Gastrocnemius medialis (tissue), 4 donors: ENCODE measurements around the gene RNU4-1. TPM values are rescaled to one million over a fixed set of nuclear protein-coding genes. Genes with fewer than 3 reads are reported as not detected.

Experiments
- ATAC-seq, 2 donors: fragments of 150-250 bp; one replicate each; pipeline ENCODE4 v1.9.1; 2016
- DNase-seq, 2 donors: peaks; one replicate each; pipeline ENCODE4 v3.0.0-alpha.2; 2019
- H3K27ac ChIP-seq, 4 donors: fragments of 200-600 bp; sonication (generic); 1 replicate in 1 of 4; 2 replicates in 3 of 4; pipeline ENCODE4 v1.5.1; 2016 to 2018; ENCODE audit warnings: mild to moderate bottlenecking in 2 of 4, moderate library complexity in 1 of 4
- H3K27me3 ChIP-seq, 3 donors: fragments of 200-600 bp; sonication (generic) in 2 of 3; 1 replicate in 1 of 3; 2 replicates in 2 of 3; pipeline versions ENCODE4 v1.5.1 to v1.6.0; 2016 to 2019; ENCODE audit warnings: mild to moderate bottlenecking in 1 of 3, moderate library complexity in 1 of 3
- H3K36me3 ChIP-seq, 2 donors: fragments of 200-600 bp; sonication (generic) in 1 of 2; one replicate each; pipeline ENCODE4 v1.5.1; 2017 to 2018
- H3K4me1 ChIP-seq, 2 donors: fragments of 200-600 bp; sonication (generic) in 1 of 2; one replicate each; pipeline ENCODE4 v1.5.1; 2016 to 2017; ENCODE audit warnings: mild to moderate bottlenecking in 2 of 2
- H3K4me3 ChIP-seq, 4 donors: fragments of 200-600 bp; sonication (generic) in 3 of 4; 1 replicate in 1 of 4; 2 replicates in 3 of 4; pipeline ENCODE4 v1.5.1; 2016 to 2019; ENCODE audit warnings: mild to moderate bottlenecking in 2 of 4
- H3K9me3 ChIP-seq, 3 donors: fragments of 200-600 bp; sonication (generic) in 2 of 3; 1 replicate in 1 of 3; 2 replicates in 2 of 3; pipeline ENCODE4 v1.5.1; 2016 to 2019
- CTCF ChIP-seq, 5 experiments: fragments of 450-650 bp in 3 of 5; fragments of 200-600 bp in 2 of 5; sonication (generic) in 2 of 5; IDR thresholded peaks in 4 of 5; conservative IDR thresholded peaks in 1 of 5; 1 replicate in 4 of 5; 2 replicates in 1 of 5; pipeline ENCODE4 v1.5.1; 2016 to 2019; ENCODE audit warnings: antibody characterized with exemption in 5 of 5, mild to moderate bottlenecking in 3 of 5, moderate library complexity in 3 of 5
- POLR2A ChIP-seq, 2 donors: fragments of 450-650 bp; IDR thresholded peaks; one replicate each; pipeline ENCODE4 v1.6.1; 2017; ENCODE audit warnings: antibody characterized with exemption in 2 of 2, mild to moderate bottlenecking in 2 of 2, moderate library complexity in 2 of 2
- in situ Hi-C, 4 donors: fragments of 200-750 bp; cut with MboI; loops; one replicate each; pipeline versions ENCODE4 v1.15.0 to v1.8.0; 2017; ENCODE audit warnings: low sequenced_read_pairs in 4 of 4
- intact Hi-C: fragments of 100-400 bp; cut with DNase I; formaldehyde crosslinking; loops from one replicate; pipeline ENCODE4 v1.15.1; 2023; ENCODE audit warnings: low total_unique reads
- total RNA-seq, 4 donors: library from RNA; depleted of rRNA; stranded (reverse); fragments of >200 nt; gene quantifications; one replicate each; pipeline versions ENCODE4 v1.1.0 to v1.2.3, GENCODE V29; 2016

The RNU4-1 gene
- total RNA-seq, 4 donors from 2014 or later = under 0.01 TPM; not detected in 3

DNA sequence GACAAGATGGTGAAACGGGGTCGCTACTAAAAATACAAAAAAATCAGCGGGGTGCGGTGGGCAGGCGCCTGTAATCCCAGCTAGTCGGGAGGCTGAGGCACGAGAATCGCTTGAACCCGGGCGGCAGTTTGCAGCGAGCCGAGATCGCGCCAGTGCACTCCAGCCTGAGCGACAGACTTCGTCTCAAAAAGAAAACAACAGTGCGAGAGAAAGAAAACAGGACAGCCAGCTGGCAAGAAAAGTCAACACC, 701 bp downstream of the RNU4-1 start:
- no peaks in the 10 kb centered on the region for H3K27me3 ChIP-seq
- ATAC-seq (peak; percentile 4 to 6), DNase-seq (no peak)
- no peak for TF ChIP-seq CTCF (IDR thresholded peaks at IDR 0.05 in 4 of 5, conservative IDR thresholded peaks at IDR 0.05 in 1 of 5)
- no peak for TF ChIP-seq POLR2A (IDR thresholded peaks at IDR 0.05)
- no peaks in the 10 kb centered on the region for H3K36me3 ChIP-seq
- peak overlapping the region; percentile 55 to 84 (median 78) for H3K4me3 ChIP-seq
- H3K27ac ChIP-seq = peak overlapping the region; percentile 92 to 97 (median 96)
- intact Hi-C loops (loop anchor here (2.0 to 10.0 kb wide), 5 partner anchors 28 to 1335 kb away; partner anchors contain the start of genes ORAI1, PXN, RAB35 and RPLP0), in situ Hi-C loops (no loop called here)
- peaks cover 0 to 5% of the 10 kb centered on the region in 2 donors for H3K4me1 ChIP-seq
- H3K9me3 ChIP-seq = no peaks in the 10 kb centered on the region

- intact Hi-C loops = loop anchor here (1.0 to 10.0 kb wide), 4 partner anchors 60 to 1337 kb away; partner anchors contain the start of genes ORAI1, RAB35 and SPPL3
Observed at GRCh38 chr12:120290609-120291305, 2.3 kb downstream of the RNU4-1 start.

GRCh38 chr12:120287491-120287890, 5.5 kb downstream of the RNU4-1 start:
- Histone ChIP-seq H3K27ac (no peak overlapping the region), H3K4me3 (no peak overlapping the region), H3K4me1 (no peaks in the 10 kb centered on the region), H3K36me3 (no peaks in the 10 kb centered on the region), H3K9me3 (no peaks in the 10 kb centered on the region), H3K27me3 (no peaks in the 10 kb centered on the region)
- in situ Hi-C loops (no loop called here), intact Hi-C loops (no loop called here)
- ATAC-seq (no peak), DNase-seq (no peak)
- TF ChIP-seq CTCF (IDR thresholded peaks at IDR 0.05 in 4 of 5, conservative IDR thresholded peaks at IDR 0.05 in 1 of 5) (no peak), POLR2A (IDR thresholded peaks at IDR 0.05) (no peak)

More at GRCh38 chr12:120290609-120291305, 2.3 kb downstream of the RNU4-1 start:
- peak in 1 of 2 donors; percentile 5 for ATAC-seq
- in situ Hi-C loops = no loop called here
- Histone ChIP-seq H3K27ac (peak overlapping the region; percentile 92 to 97 (median 96)), H3K4me1 (peaks cover 0 to 5% of the 10 kb centered on the region in 2 donors), H3K36me3 (no peaks in the 10 kb centered on the region), H3K27me3 (no peaks in the 10 kb centered on the region), H3K9me3 (no peaks in the 10 kb centered on the region), H3K4me3 (peak overlapping the region; percentile 30 to 84 (median 66))
- TF ChIP-seq CTCF (IDR thresholded peaks at IDR 0.05 in 4 of 5, conservative IDR thresholded peaks at IDR 0.05 in 1 of 5) = no peak
- no peak for TF ChIP-seq POLR2A (IDR thresholded peaks at IDR 0.05)
- DNase-seq = peak in 1 of 2 donors; percentile 41

- ATAC-seq = no peak
Observed at GRCh38 chr12:120286768-120287490, 6.1 kb downstream of the RNU4-1 start.

More at GRCh38 chr12:120286768-120287490, 6.1 kb downstream of the RNU4-1 start:
- H3K27ac ChIP-seq = no peak overlapping the region
- no peaks in the 10 kb centered on the region for H3K9me3 ChIP-seq
- no peak overlapping the region for H3K4me3 ChIP-seq
- DNase-seq = no peak
- H3K36me3 ChIP-seq = no peaks in the 10 kb centered on the region
- H3K4me1 ChIP-seq = no peaks in the 10 kb centered on the region
- TF ChIP-seq CTCF (IDR thresholded peaks at IDR 0.05 in 4 of 5, conservative IDR thresholded peaks at IDR 0.05 in 1 of 5) (no peak), POLR2A (IDR thresholded peaks at IDR 0.05) (no peak)
- intact Hi-C loops = no loop called here
- H3K27me3 ChIP-seq = no peaks in the 10 kb centered on the region
- in situ Hi-C loops = no loop called here
